NCI-H1048 (cell line): ENCODE data around the gene CROT.
A peak's percentile ranks its signal among the peaks of the same experiment; 100 is the strongest.
"Not testable (repeated sequence)": the region's sequence is repeated elsewhere in the genome, so short reads cannot be mapped to it uniquely, and the experiment has no call there.

Experiments used
- DNase-seq: peaks from one replicate; lab custom pipeline; 2025; lab: John Stamatoyannopoulos, UW

Gene CROT, protein sequence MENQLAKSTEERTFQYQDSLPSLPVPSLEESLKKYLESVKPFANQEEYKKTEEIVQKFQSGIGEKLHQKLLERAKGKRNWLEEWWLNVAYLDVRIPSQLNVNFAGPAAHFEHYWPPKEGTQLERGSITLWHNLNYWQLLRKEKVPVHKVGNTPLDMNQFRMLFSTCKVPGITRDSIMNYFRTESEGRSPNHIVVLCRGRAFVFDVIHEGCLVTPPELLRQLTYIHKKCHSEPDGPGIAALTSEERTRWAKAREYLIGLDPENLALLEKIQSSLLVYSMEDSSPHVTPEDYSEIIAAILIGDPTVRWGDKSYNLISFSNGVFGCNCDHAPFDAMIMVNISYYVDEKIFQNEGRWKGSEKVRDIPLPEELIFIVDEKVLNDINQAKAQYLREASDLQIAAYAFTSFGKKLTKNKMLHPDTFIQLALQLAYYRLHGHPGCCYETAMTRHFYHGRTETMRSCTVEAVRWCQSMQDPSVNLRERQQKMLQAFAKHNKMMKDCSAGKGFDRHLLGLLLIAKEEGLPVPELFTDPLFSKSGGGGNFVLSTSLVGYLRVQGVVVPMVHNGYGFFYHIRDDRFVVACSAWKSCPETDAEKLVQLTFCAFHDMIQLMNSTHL

DNA sequence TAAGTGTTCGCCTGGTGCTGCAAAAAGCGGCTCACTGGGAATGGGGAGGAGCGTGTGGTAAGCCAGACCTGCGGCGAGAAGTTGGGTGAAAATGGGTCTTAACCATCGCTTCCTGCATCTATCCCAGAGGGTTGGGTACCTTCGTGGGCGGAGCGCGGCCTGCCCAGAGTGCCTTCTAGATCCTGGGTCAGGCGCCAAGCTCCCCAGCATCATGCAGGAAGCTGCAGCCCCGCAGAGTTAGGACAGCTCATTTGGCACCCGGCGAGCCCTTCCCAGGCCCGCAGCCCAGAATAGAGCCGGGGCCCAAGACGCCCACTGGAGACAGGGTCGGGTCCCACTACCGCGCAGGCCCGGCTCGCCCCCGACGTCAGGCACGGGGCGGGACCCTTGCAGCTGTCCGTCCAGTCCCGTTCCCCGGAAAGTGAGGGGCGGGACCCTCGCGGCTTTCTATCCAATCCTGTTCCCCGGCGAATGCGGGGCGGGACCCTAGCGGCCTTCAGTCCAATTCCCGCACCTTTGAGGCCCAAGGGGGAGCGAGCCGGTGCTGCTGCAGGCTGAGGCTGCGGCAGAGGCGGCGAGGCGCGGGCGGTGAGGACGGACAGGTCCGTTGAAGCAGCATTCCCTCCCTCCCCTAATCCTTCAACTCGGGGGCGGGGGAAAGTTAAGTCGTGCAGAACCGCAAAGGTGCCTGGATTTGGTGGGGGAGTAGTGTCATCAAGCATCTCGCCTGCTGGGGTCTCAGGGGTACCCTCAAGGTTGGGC lies at the start of gene CROT:
TSS of gene CROT (plus strand) at position 499 of the 762 bp plus-strand sequence. CDS start 3,405 bp downstream, outside the sequence.
- DNase-seq = peak; percentile 85

DNA sequence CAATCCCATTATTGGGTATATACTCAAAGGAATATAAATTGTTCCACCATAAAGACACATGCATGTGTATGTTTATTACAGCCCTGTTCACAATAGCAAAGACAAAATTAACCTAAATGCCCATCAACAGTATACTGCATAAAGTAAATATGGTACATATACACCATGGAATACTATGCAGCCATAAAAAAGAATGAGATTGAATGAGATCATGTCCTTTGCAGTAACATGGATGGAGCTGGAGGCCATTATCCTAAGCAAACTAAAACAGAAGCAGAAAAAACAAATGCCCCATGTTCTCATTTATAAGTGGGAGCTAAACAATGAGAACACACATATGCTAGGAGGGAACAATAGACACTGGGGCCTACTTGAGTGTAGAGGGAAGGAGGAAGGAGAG lies 44.7 kb upstream of the CROT start:
- DNase-seq = no peak

DNA sequence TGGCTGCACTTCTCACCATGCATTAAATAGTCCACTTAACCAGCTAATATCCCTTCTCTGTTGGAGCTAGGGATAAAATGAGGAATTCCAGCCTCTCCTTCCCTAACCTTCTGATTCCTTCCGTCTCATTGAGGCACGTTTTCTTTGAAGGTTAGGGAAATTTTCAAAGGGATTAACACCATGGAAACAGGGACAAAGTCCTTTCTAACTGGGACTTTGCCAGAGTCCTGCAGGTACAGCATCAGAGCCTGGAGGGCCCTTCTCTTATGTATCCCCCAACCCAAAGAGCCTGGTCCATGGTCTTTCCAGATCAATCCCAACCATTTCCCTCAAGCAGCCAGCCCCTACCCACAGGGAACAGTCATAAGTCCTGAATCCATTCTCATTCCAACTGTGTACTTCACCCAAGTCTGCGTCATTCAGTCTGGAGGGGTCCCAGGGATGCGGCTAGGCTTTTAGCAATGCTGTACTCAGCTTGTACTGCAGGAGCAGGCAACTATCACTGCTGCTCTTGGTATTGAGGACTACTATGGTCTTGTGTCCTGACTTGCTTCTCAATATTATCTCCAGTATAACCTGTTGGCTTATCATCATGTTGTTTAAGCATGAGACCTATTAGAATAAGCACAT lies 34.6 kb upstream of the CROT start:
- DNase-seq = no peak

DNA sequence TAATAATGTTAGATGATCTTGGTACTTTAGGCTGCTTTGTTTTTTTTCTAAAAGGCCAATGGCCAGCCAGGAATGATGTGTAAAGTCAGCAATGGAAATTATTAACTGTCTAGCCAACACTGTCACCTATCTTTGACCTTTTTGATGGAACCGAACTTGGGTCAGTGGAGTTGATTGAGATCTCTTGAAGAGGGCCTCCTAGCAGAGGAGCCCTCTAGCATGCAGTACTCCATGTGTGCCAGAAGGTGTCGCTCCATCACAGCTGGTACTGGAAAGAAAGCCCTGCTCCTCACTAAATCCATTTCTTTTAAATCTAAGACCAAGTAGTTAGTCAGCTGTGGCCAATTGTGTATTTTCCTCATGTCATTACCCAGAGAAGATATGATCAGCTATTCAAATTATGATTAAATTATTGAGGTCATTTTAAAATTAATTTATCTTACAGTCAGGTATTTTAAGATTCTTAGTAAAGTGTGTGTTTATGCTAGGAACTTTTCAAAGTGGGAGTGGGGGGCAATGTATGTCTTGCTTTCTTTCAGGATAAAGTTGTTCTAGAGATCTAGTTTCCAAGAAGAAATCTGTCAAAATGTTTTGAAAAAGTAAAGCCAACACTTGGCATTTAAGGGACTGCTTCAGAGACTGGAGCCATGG lies 33.1 kb upstream of the CROT start:
- DNase-seq = peak; percentile 3

DNA sequence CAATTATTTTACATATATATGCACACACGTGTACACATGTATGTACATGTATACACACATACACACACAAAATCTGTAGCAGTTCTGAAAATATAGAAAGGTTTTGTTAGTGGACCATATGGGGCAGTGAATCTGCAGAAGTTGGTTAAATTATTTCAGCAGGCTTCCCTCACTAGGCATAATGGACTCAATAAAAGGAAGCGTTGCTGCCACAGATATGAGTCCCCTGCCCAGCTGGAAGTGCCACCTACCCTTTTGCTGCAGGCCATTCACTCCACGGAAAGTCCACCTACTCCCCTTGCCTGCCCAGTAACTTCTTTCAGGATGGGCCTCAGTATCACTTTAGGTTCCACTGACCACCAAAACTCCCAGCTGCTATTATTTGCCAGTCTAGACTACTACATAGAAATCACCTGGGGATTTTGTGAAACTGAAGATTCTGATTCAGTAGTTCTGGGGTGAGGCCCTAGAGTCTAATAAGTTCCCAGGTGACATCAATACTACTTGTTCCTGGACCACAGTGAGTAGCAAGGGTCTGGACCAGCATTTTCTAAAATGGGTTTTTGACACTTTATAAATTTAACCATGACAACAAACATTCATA lies 29.3 kb upstream of the CROT start:
- no peak for DNase-seq

DNA sequence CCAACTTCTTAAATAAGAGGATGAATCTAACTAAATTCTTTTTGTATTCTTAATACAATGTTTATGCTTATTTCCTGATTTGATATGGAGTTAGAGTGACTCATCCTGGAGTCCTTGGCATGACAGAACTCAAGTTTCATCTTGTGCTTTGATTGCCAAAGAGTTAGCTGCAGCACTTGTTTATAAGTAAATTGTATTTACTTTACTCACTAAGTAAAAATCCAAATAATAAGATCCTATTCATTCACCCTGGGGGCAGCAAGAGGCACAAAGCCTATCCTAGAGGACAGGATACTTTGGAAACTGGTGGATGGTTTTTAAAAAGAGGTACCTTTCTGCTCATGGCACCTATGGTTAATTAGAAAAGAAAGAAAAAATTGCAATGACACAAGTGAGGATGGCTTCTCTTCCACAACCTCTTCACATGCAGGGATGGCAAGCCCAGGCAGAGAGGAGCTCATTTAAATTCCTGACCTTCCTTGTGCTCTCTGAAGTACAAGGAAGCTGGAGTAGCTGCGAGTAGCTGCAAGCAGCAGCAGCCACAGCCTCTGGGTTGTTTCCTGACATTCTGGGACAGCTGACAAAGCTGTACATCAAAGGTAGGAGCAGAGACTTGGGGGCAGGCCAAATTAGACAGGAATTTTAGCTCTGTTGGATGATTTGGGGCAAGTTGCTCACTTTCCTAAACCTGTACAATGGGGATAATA lies 28.5 kb upstream of the CROT start:
- DNase-seq = no peak

DNA sequence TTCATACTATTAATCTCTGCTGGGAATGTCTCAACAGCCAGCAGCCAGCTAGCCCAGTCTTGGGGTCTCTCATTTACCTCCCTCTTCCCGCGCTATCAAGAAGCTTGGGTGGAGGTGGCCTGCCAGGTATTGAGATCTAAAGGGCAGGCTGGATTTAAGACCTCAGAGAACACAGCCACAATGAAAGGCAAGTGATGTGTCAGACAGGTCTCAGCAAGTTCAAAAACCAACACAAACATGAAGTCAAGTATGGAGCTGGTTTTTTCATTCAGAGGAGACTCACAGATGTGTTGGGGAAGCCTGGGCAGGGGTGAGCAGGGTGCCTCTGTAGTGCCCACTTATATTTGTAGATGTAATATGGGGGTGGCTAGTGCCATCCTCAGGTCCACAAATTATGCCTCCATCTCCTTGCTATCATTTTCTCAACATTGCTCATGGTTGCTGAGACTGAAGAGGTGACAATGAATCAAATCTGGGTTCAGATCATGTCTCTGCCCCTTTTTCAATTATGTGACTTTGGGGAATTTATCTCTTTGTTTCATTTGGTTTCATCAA lies 27.7 kb upstream of the CROT start:
- no peak for DNase-seq

DNA sequence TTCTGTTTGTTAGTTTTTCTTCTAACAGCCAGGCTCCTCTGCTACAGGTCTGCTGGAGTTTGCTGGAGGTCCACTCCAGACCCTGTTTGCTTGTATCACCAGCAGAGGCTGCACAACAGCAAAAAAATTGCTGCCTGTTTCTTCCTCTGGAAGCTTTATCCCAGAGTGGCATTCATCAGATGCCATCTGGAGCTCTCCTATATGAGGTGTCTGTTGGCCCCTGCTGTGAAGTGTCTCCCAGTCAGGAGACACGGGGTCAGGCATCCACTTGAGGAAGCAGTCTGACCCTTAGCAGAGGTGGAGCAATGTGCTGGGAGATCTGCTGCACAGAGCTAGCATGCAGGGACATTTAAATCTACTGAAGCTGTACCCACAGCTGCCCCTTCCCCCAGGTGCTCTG lies 26.7 kb upstream of the CROT start:
- no peak for DNase-seq

DNA sequence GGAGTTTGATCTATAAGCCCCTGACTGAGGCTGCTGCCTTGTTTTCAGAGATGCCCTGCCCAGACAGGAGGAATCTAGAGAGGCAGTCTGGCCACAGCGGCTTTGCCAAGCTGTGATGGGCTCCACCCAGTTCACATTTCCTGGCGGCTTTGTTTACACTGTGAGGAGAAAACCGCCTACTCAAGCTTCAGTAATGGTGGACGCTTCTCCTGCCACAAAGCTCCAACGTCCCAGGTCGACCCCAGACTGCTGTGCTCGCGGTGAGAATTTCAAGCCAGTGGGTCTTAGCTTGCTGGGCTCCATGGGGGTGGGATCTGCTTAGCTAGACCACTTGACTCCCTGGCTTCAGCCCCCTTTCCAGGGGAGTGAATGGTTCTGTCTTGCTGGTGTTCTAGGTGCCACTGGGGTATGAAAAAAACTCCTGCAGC lies 26.3 kb upstream of the CROT start:
- DNase-seq = not testable (repeated sequence)

DNA sequence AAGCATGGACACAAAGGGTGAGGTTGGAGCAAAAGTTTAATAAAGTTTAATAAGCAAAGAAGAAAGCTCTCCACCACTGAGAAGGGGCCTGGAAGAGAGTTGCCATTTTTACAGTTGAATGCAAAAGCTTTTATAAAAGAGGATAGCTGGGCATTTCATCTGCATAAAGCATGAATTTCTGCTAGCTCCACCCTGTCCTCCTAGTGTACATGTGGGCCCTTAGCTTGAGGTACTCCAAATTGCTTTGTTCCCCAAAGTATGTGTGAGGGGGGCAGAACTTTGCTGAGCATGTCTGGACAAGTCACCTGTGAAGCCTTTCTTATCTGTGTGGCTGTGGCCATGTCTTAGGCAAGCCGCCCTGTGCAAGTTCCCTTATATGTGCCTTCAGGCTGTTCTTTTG lies 22.6 kb upstream of the CROT start:
- DNase-seq = no peak

DNA sequence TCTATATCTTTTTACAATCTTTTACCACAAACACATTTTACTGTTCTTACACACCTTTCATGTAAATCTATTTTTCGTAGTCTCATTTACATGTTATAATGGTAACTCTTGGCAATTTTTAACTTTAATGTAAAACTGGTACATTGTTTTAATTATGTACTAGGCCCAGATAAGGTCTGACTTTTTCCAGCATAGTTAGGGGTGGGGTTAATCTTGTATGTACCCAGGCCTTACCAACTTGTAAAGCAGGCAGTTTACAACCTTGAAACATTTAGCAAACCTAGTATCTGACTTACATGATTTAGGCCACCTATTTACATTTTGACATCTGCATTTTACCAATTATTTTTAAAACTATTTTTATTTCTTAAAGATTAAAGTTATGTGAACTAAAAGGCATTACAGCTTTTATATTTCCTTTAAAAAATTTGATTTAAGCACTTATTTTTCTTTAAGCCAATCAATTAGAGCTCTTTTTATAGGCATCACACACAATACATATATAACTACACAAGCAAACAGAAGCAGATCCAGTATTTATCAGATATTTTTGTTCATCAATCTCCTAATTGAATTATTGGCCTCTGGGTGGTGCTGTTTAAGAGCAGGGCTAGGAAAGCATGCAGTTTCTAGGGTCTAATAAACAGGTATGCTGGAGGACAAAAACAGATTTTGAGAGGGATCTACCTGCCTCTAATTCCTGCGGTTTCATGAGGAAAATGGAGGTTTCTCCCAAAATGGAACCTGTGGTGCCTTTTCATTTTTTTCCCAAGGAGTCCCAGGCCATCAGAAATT lies 19.7 kb upstream of the CROT start:
- no peak for DNase-seq

DNA sequence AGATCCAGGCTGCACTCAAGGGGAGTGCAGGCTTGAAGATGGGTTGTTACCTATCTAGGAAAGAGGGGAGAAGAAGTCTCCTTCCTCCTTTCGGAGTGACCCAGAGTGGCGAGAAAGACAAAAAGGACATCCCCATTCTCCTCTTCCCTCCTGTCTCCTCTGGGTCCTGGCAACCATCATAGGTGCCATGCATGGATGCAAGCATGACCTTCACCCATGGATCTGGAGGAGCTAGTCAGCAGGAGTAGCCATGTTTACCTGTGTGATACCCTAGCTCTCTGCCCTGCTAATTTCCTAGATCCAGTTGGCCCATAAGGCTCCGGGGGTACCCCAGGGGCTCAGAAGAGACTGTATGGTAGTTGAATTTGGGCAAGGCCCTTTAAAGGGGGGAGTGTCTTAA lies 17.2 kb upstream of the CROT start:
- DNase-seq = no peak

DNA sequence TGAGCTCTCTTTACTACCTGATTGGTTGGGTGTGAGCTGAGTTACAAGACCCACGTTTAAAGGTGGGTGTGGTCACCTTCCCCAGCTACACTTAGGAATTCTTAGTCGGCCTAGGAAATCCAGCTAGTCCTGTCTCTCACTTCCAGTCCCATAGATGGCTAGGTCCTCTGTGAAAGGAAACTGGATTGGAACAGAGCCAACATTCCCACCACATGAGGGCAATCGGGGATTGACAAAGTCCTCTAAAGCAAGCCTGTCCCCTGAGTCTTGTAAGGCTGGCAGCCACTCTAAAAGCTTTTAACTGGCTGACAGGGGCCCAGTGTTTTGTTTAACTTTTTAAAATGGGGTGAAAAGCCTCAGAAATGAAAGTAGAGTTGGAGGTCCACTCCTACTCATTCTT lies 15.1 kb upstream of the CROT start:
- no peak for DNase-seq

DNA sequence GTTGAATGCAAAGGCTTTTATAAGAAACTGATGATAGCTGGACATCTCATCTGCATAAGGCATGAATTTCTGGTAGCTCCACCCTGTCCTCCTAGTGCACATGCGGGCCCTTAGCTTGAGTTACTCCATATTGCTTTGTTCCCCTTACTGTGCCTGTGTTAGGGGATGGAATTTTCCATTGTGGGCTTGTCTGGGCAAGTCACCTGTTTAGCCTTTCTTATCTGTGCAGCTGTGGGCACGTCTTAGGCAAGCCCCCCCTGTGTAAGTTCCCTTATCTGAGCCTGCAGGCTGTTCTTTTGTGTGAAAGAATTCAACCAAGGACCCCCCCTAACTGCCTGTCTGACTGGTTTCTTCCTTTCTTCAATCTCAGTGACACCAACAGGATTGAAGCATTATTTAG lies 14.5 kb upstream of the CROT start:
- no peak for DNase-seq

DNA sequence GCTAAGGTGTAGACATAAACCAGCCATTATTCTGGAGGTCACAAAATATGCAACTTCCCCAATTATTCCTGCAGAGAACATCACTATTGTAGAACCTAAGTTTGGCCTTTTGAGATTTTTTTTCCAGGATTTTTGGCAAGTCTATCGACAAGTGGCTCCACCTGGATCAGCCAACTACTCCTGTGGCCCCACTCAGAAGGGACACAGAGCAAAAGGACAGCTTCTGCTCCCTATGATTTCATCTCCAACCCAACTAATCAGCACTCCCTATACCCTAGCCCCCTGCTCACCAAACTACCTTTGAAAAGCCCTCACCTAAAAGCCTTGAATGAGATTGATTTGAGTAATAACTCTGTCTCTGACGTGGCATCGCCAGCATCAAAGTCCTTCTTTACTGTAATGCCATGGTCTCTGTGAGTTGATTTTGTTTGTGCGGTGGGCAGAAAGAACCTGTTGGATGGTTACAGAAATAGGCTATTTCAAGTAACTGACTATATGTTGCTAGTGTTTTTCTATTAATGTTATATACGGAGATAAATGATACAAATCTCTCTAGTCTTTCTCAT lies 13.7 kb upstream of the CROT start:
- no peak for DNase-seq

DNA sequence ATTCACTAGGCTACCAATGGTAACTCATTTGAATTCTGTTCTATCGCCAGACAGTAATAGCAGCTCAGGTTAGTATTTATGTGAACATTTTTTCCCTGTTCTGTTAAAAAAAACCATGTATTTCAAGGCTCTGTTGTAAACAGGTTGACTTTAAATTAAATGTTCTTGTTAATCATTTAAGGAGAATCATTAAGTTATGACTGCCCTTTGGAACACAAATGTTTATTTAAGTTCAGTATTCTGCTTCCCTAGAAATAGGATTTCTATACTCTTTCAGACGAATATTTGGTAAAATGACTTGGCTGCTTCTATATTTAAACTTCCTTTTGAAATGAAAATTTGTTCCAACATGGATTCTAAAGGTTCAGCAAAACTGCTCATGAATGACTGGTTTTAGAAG lies 13.1 kb upstream of the CROT start:
- DNase-seq = no peak

DNA sequence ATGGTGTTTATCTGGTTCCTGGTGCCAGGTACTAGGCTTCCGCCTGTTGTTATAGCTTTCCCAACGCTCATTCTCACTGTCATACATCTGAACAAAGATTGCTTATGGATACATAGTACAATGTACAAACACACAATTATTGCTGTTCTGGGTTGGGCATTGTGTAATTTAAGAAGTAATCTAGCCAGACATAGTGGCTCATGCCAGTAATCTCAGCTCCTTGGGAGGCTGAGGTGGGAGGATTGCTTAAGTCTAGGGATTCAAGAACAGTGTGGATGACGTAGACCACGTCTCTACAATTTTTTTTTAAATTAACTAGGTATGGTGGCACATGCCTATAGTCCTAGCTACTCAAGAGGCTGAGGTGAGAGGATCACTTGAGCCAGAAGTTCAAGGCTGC lies 9.3 kb upstream of the CROT start:
- DNase-seq = no peak

DNA sequence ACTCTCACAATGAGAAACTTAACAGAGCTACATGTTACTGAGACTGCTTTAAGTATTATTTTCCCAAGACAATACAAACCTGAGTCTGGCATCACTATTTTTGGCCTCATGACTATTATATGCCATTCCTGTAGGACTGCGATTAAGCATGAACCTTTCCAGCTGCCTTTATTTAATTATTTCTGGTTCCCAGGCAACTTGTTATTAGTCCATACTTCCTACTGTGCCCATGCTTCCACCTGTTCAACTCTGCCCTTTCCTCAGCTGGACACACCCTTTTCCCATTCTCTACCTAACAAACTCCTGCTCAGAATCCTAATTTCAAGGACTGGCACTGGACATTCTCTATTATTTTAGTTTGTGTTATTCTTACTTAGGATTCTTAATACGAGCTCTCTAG lies 8.1 kb upstream of the CROT start:
- DNase-seq = no peak

DNA sequence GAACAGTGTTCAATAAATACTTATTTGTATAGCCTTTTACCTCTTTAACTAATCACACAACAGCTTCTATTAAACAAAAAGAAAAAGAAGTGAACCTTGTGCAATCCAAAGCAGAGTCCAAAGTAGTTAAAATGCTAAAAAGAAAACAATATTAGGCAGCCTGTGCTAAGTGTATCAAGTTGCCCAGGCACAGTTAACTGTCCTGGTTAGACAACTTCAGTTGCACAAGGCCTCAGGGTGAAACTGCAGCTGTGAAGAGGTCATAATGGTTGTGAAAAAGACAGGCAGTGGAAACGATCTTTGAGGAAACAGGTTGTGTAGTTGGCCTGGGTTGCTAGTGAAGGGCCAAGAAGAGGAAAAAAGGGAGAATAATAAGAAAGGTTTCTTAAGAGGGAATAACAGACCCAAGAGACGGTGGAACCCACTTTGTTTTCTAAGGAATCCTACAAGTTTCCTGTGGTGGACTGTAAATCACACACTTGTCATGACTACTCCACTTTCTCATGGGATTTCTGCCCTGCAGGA lies 6.0 kb upstream of the CROT start:
- DNase-seq = no peak
